AG04450 (cell line): ENCODE results near the gene SLC25A52. TPM values are rescaled to one million over a fixed set of nuclear protein-coding genes. Genes with fewer than 3 reads are reported as not detected.
"Not testable (repeated sequence)": the region's sequence is repeated elsewhere in the genome, so short reads cannot be mapped to it uniquely, and the experiment has no call there.

Experiments used
- CTCF ChIA-PET: fragments of 300-600, 350-600 bp; formaldehyde crosslinking; extraction: SDS; loops from one replicate; lab custom pipeline; 2022; ENCODE audit warnings: antibody characterized with exemption, inconsistent platforms; lab: Charles Lee
- POLR2A ChIA-PET: fragments of 350-600 bp; formaldehyde crosslinking; extraction: SDS; loops from one replicate; lab custom pipeline; 2021; ENCODE audit warnings: antibody characterized with exemption, inconsistent platforms; lab: Yijun Ruan, JAX
- DNase-seq: peaks from one replicate; pipeline ENCODE4 v3.0.0-alpha.2; 2011; ENCODE audit warnings: low read depth, low spot score
- H3K27ac ChIP-seq: one replicate; pipeline ENCODE4 v1.5.1; 2012; ENCODE audit warnings: low read depth, low read length, control low read depth
- H3K27me3 ChIP-seq: one replicate; pipeline ENCODE4 v1.6.0; 2012; ENCODE audit warnings: low read length; ENCODE audit not compliant: control insufficient read depth, insufficient read depth
- H3K4me3 ChIP-seq: 2 replicates; pipeline ENCODE4 v1.5.1; 2011; ENCODE audit warnings: mild to moderate bottlenecking, low read depth, low read length, control low read depth
- H3K9me3 ChIP-seq: 2 replicates; pipeline ENCODE4 v1.5.1; 2012; ENCODE audit warnings: low read length; ENCODE audit not compliant: control insufficient read depth, insufficient read depth
- CTCF ChIP-seq: IDR thresholded peaks from 2 replicates; pipeline ENCODE4 v1.5.1; 2011; ENCODE audit warnings: low read depth, low read length, control low read depth, inconsistent platforms
- polyA minus RNA-seq: library from RNA; depleted of rRNA, polyadenylated mRNA; stranded (reverse); fragments of >200 nt; gene quantifications from 2 replicates; pipeline ENCODE4 v1.2.3, GENCODE V29; 2011; rRNA and poly(A)+ RNA removed
- polyA plus RNA-seq: library from polyadenylated mRNA; depleted of rRNA; stranded (reverse); fragments of >200 nt; gene quantifications from 2 replicates; pipeline ENCODE4 v1.2.3, GENCODE V29; 2011; rRNA removed

Gene SLC25A52, protein sequence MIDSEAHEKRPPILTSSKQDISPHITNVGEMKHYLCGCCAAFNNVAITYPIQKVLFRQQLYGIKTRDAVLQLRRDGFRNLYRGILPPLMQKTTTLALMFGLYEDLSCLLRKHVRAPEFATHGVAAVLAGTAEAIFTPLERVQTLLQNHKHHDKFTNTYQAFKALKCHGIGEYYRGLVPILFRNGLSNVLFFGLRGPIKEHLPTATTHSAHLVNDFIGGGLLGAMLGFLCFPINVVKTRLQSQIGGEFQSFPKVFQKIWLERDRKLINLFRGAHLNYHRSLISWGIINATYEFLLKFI
- not detected in 2 replicates for polyA plus RNA-seq
- not detected in 2 replicates for polyA minus RNA-seq

DNA sequence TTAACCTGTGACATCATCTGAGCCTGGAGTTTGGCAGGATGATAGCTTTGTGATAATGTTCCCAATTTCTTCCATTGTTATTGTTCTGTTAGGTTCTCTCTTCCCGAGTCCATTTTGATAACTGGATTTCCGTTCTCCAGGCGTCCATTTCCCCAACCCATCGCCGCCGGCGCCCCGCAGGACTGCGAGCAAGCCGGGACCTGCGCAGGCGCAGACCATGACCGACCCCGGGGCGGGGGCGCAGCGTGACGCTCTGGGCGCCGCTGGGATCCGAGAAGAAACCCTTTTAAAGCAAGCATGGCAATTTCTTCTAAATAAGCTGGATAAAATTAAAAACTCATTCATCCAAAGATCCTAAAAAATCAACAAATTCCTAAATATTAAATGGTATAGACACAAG lies at the start of gene SLC25A52:
Gene SLC25A52 (minus strand): TSS at position 186 of the 400 bp plus-strand sequence. CDS start 219 bp downstream, outside the sequence.
- Histone ChIP-seq H3K9me3 (no peaks in the 10 kb centered on the region), H3K27me3 (no peaks in the 10 kb centered on the region), H3K4me3 (no peak within 1 kb of the TSS), H3K27ac (no peak within 1 kb of the TSS)
- TF ChIP-seq CTCF: no peak
- ChIA-PET CTCF (no interaction called here), POLR2A (no interaction called here)
- DNase-seq: no peak

DNA sequence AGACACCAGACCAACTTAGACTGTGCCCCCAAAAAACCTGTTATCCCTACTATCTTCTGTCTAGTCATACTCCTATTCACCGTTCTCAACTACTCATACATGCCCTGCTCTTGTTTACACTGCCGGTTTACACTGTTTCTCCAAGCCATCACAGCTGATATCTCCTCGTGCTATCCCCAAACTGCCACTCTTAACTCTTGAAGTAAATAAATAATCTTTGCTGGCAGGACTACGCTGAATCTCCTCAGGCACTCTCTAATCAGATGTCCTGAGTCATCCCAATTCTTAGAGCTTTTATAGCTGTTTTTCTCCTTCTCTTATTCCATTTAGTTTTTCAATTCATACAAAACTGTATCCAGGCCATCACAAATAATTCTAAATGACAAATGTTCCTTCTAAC lies 48.4 kb upstream of the SLC25A52 start:
- DNase-seq, H3K27ac ChIP-seq, POLR2A ChIA-PET, H3K27me3 ChIP-seq, CTCF ChIA-PET, H3K9me3 ChIP-seq, H3K4me3 ChIP-seq: not testable (repeated sequence)

DNA sequence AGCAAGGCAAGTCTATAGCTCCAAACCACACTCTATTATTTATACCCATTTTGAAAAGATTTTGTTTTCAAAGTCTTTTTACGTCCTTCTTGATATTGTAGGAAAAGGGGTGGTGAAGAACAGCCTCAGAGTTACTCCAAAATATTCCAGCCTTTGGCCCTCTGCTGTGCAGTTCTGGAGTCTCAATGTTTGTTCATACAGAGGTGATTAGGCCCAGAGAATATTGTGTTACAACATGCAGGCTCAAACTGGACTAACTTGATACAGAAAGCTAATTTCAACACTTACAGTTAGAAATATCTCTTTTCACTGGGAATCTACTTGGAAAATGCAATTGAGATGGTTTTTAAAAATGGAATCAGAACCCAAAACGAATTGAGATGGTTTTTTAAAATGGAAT lies 40.4 kb upstream of the SLC25A52 start:
- H3K27ac ChIP-seq: no peak overlapping the region
- ChIA-PET CTCF (interaction anchor here (1.4 kb wide), 1 partner anchor 79 kb away, joined by 4 read pairs; no protein-coding TSS in a partner anchor), POLR2A (no interaction called here)
- no peak overlapping the region for H3K4me3 ChIP-seq
- H3K27me3 ChIP-seq: no peaks in the 10 kb centered on the region
- TF ChIP-seq CTCF: no peak
- no peaks in the 10 kb centered on the region for H3K9me3 ChIP-seq
- DNase-seq: no peak

- DNase-seq, H3K9me3 ChIP-seq, H3K27ac ChIP-seq, H3K4me3 ChIP-seq, H3K27me3 ChIP-seq, CTCF ChIA-PET, POLR2A ChIA-PET: not testable (repeated sequence)
Measured at GRCh38 chr18:31799257-31799656, 38.6 kb upstream of the SLC25A52 start.

DNA sequence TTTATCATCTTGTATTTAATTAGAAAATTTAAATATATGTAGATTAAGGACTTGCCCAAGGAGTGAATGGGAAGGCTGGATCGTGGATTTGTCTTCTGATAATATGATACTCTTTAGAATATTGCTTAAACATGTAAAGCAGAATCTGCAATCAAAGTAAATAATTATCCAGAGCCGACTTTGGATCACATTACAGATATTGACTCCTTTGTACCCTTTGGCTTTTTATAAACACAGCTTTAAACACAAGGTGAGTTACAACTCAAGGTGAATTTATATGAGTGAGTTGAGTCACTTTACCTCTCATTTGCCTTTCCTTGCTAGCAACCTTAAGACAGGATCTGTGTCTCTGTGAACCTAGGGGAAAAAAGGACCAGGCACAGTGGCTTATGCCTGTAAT lies 37.7 kb upstream of the SLC25A52 start:
- CTCF ChIA-PET: no interaction called here
- TF ChIP-seq CTCF: no peak
- POLR2A ChIA-PET: no interaction called here
- Histone ChIP-seq H3K4me3 (no peak overlapping the region), H3K27ac (no peak overlapping the region), H3K27me3 (no peaks in the 10 kb centered on the region), H3K9me3 (no peaks in the 10 kb centered on the region)
- DNase-seq: no peak

- POLR2A ChIA-PET: interaction anchor here (1.3 kb wide), 1 partner anchor 147 kb away, joined by 3 read pairs; the partner anchor contains the start of gene TRAPPC8
- CTCF ChIA-PET: no interaction called here
- Histone ChIP-seq H3K4me3 (no peak overlapping the region), H3K9me3 (no peaks in the 10 kb centered on the region), H3K27ac (no peak overlapping the region), H3K27me3 (no peaks in the 10 kb centered on the region)
- DNase-seq: no peak
- TF ChIP-seq CTCF: no peak
Measured at GRCh38 chr18:31795747-31796146, 35.1 kb upstream of the SLC25A52 start.
